Measurements from ENCODE around the gene CRLF3.
"Not testable (repeated sequence)": the region's sequence is repeated elsewhere in the genome, so short reads cannot be mapped to it uniquely, and the experiment has no call there.

Gene CRLF3

DNA sequence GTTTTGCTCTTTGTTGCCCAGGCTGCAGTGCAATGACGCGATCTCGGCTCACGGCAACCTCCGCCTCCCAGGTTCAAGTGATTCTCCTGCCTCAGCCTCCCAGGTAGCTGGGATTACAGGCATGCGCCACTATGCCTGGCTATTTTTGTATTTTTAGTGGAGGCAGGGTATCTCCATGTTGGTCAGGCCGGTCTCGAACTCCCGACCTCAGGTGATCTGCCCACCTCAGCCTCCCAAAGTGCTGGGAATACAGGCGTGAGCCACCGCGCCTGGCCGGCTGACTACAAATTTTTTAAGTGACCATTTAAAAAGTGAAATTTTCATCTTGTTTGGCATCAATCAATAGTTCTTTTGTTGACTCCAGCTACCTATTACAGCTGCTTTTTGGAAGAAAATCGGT is 90.3 kb downstream of the CRLF3 start:
- FAIRE-seq, result not testable (repeated sequence)
